Right cardiac atrium (tissue), 5 donors: ENCODE results near the gene PDE4B. TPM values are rescaled to one million over a fixed set of nuclear protein-coding genes. Genes with fewer than 3 reads are reported as not detected.
"Not testable (repeated sequence)": the region's sequence is repeated elsewhere in the genome, so short reads cannot be mapped to it uniquely, and the experiment has no call there.

Source experiments
- ATAC-seq, 2 donors: fragments of 200-7000 bp; cut with Tn5 transposase; one replicate each; pipeline versions ENCODE4 v1.8.0 to v1.9.1; 2020; ENCODE audit warnings: moderate library complexity in 2 of 2, mild to moderate bottlenecking in 1 of 2
- DNase-seq, 3 donors: peaks; one replicate each; pipeline ENCODE4 v3.0.0-alpha.2; 2020
- H3K27ac ChIP-seq: one replicate; pipeline ENCODE4 v1.5.1; 2013; ENCODE audit warnings: mild to moderate bottlenecking, low read length, control low read depth, moderate library complexity
- H3K27me3 ChIP-seq: one replicate; pipeline ENCODE4 v1.6.1; 2013; ENCODE audit not compliant: control insufficient read depth, insufficient read depth
- H3K4me1 ChIP-seq: one replicate; pipeline ENCODE4 v1.6.1; 2013; ENCODE audit warnings: low read length; ENCODE audit not compliant: control insufficient read depth, insufficient read depth
- H3K4me3 ChIP-seq: one replicate; pipeline ENCODE4 v1.5.1; 2013; ENCODE audit warnings: low read length, control low read depth
- H3K9me3 ChIP-seq: one replicate; pipeline ENCODE4 v1.6.1; 2013; ENCODE audit warnings: low read length; ENCODE audit not compliant: control insufficient read depth
- WGBS: extraction: QIAGEN DNeasy Blood & Tissue Kit; methylation state at CpG from one replicate; pipeline ENCODE4 v1.1.7; 2013; 5-methylcytosine and 5-hydroxymethylcytosine counted together
- intact Hi-C, 4 donors: fragments of 100-400 bp; cut with DNase I; formaldehyde crosslinking; loops; one replicate each; pipeline versions ENCODE4 v1.11.0 to v1.14.0; 2022 to 2023
- polyA plus RNA-seq: library from polyadenylated mRNA; stranded (reverse); fragments of 200-250 nt; gene quantifications from one replicate; pipeline ENCODE4 v1.2.3, GENCODE V29; 2013
- total RNA-seq, 4 donors: library from RNA; stranded (reverse); fragmentation: NEBNext Ultra II Directional; extraction: Animal tissue kit (Norgen Biotek cat#: 25700); gene quantifications; one replicate each; pipeline ENCODE4 v1.2.1, GENCODE V29; 2021
- donor health status: healthy with polysubstance abuse.
- donor health status: DM: no; HTN: yes; CAD: no.
- donor health status: DM: no; HTN: no; CAD: no.
- donor health status: DM: no; HTN: yes; CAD: no; lungs with severe emphysema.
- donor health status: DM: yes; HTN: yes; CAD: no.

PDE4B gene
- total and polyA plus RNA-seq, 5 donors, result 8.2 to 37.5 (median 26.0) TPM

DNA sequence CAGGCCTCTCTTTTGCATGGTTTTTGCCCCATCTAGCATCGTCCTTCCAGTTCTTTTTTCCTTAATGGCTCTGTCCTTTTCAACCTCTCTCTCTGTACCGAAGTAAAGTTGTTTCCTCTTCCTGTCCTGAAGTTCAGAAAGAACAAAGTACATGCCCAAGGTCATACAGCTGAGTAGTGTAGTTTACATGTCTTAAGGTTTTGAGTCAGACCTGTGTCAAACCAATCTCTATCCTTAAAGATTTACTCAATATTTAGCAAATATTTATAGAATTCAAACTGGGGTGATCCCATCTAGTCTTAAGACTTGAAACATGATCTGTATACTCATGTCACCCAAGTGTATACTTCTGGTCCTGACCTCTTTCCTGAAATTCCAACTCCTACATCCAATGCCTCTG lies 622.6 kb downstream of the PDE4B start:
- Histone ChIP-seq H3K4me1 (no peaks in the 10 kb centered on the region), H3K27me3 (no peaks in the 10 kb centered on the region), H3K4me3 (no peak overlapping the region), H3K9me3 (no peaks in the 10 kb centered on the region), H3K27ac (no peak overlapping the region)
- 83% methylated on average over 2 of the region's 2 CpGs for WGBS
- DNase-seq, result no peak
- no peak for ATAC-seq
- intact Hi-C loops, result no loop called here

DNA sequence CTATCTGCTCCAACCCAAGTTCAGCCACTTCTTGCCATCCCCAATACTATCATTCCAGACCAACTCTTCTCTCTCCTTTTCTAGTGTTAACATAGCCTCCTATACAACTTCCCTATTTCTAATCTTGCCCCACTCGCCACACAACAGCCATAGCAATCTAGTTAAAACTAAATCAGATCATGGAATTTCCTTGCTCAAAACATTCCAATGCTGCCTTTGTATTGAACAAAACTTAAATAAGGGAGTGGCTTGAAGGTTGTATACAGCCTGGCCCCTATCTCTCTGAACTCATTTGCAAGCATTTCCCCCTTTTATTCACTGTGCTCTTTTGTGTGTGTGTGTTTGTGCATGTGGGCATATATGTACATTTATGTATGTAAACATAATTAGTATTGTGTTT lies 623.2 kb downstream of the PDE4B start:
- DNase-seq (no peak), ATAC-seq (no peak)
- Histone ChIP-seq H3K27ac (no peak overlapping the region), H3K4me1 (no peaks in the 10 kb centered on the region), H3K4me3 (no peak overlapping the region), H3K27me3 (no peaks in the 10 kb centered on the region), H3K9me3 (no peaks in the 10 kb centered on the region)
- intact Hi-C loops, result no loop called here
- 78% methylated on average over 1 of the region's 1 CpG for WGBS

- intact Hi-C loops, result no loop called here
- no peak for DNase-seq
- Histone ChIP-seq H3K27ac (no peak overlapping the region), H3K4me1 (no peaks in the 10 kb centered on the region), H3K9me3 (no peaks in the 10 kb centered on the region), H3K27me3 (no peaks in the 10 kb centered on the region), H3K4me3 (no peak overlapping the region)
- whole genome bisulfite sequencing, result 88% methylated on average over 3 of the region's 3 CpGs
- no peak for ATAC-seq
Measured at GRCh38 chr1:66416295-66416694, 623.6 kb downstream of the PDE4B start.

GRCh38 chr1:66418021-66418420 lies 625.3 kb downstream of the PDE4B start:
- ATAC-seq, result no peak
- no peak for DNase-seq
- H3K27ac ChIP-seq, result no peak overlapping the region
- H3K4me3 ChIP-seq, result no peak overlapping the region
- no peaks in the 10 kb centered on the region for H3K9me3 ChIP-seq
- intact Hi-C loops, result no loop called here
- H3K4me1 ChIP-seq, result no peaks in the 10 kb centered on the region
- WGBS, result 95% methylated on average over 1 of the region's 1 CpG
- no peaks in the 10 kb centered on the region for H3K27me3 ChIP-seq

GRCh38 chr1:66420171-66420570 lies 627.5 kb downstream of the PDE4B start:
- 86% methylated on average over 3 of the region's 3 CpGs for WGBS
- H3K9me3 ChIP-seq, H3K27ac ChIP-seq, H3K27me3 ChIP-seq, intact Hi-C loops, H3K4me3 ChIP-seq, ATAC-seq, DNase-seq, H3K4me1 ChIP-seq: not testable (repeated sequence)

- H3K9me3 ChIP-seq, intact Hi-C loops, H3K4me1 ChIP-seq, H3K27ac ChIP-seq, H3K27me3 ChIP-seq, ATAC-seq, H3K4me3 ChIP-seq, DNase-seq: not testable (repeated sequence)
- 90% methylated on average over 2 of the region's 2 CpGs for WGBS
Measured at GRCh38 chr1:66420906-66421305, 628.2 kb downstream of the PDE4B start.

GRCh38 chr1:66422804-66423203 lies 630.1 kb downstream of the PDE4B start:
- 78% methylated on average over 4 of the region's 4 CpGs for WGBS

More at GRCh38 chr1:66422804-66423203, 630.1 kb downstream of the PDE4B start:
- intact Hi-C loops, result no loop called here
- ATAC-seq, result no peak
- H3K4me3 ChIP-seq, result no peak overlapping the region
- DNase-seq, result no peak
- H3K27ac ChIP-seq, result no peak overlapping the region
- H3K9me3 ChIP-seq, result no peaks in the 10 kb centered on the region
- no peaks in the 10 kb centered on the region for H3K27me3 ChIP-seq
- no peaks in the 10 kb centered on the region for H3K4me1 ChIP-seq
